ENCODE data around the gene DMP1.
"Not testable (repeated sequence)": the region's sequence is repeated elsewhere in the genome, so short reads cannot be mapped to it uniquely, and the experiment has no call there.

Gene DMP1

DNA sequence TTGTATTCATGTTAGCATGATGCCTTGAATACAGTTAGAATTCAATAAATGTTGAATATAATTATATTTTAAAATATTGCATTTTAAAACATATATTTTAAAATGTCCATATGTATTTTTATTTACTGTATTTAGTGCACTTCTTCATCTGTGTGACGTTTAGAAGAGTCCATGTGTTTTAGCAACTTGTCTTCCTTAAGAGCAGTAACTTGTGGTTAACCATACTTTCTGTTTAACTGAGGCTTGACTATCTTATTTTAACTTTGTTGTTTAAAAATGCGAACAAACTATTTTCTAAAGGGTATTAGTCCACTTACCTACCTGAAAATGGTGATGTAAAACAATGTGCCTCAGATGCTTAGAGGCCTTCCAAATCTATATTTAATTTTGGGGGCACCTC lies 858 bp downstream of the DMP1 start:
- Histone ChIP-seq H3K27ac (ENCODE audit: low read depth, low read length) (no peak overlapping the region), H3K36me3 (ENCODE audit: control insufficient read depth, insufficient read depth, low read length) (no peaks in the 10 kb centered on the region), H3K4me1 (ENCODE audit: control insufficient read depth, insufficient read depth, low read length) (no peaks in the 10 kb centered on the region), H3K27me3 (ENCODE audit: control insufficient read depth, insufficient read depth, low read length) (no peaks in the 10 kb centered on the region), H3K4me3 (ENCODE audit: low read length) (no peak overlapping the region), H3K9ac (ENCODE audit: low read length) (no peak overlapping the region)

GRCh38 chr4:87651941-87652340 lies 1.9 kb downstream of the DMP1 start:
- H3K36me3 ChIP-seq (ENCODE audit: control insufficient read depth, insufficient read depth, low read length), result no peaks in the 10 kb centered on the region
- H3K4me3 ChIP-seq (ENCODE audit: low read length), result no peak overlapping the region
- no peak overlapping the region for H3K27ac ChIP-seq (ENCODE audit: low read depth, low read length)
- H3K4me1 ChIP-seq (ENCODE audit: control insufficient read depth, insufficient read depth, low read length), result no peaks in the 10 kb centered on the region
- H3K27me3 ChIP-seq (ENCODE audit: control insufficient read depth, insufficient read depth, low read length), result no peaks in the 10 kb centered on the region
- no peak overlapping the region for H3K9ac ChIP-seq (ENCODE audit: low read length)

- no peaks in the 10 kb centered on the region for H3K36me3 ChIP-seq (ENCODE audit: control insufficient read depth, insufficient read depth, low read length)
- H3K4me1 ChIP-seq (ENCODE audit: control insufficient read depth, insufficient read depth, low read length), result no peaks in the 10 kb centered on the region
These were observed 4.5 kb downstream of the DMP1 start for GRCh38 chr4:87654487-87655044.

GRCh38 chr4:87657525-87657924 lies 7.4 kb downstream of the DMP1 start:
- Histone ChIP-seq H3K27ac (ENCODE audit: low read depth, low read length) (no peak overlapping the region), H3K36me3 (ENCODE audit: control insufficient read depth, insufficient read depth, low read length) (no peaks in the 10 kb centered on the region), H3K4me3 (ENCODE audit: low read length) (no peak overlapping the region), H3K4me1 (ENCODE audit: control insufficient read depth, insufficient read depth, low read length) (no peaks in the 10 kb centered on the region), H3K27me3 (ENCODE audit: control insufficient read depth, insufficient read depth, low read length) (no peaks in the 10 kb centered on the region), H3K9ac (ENCODE audit: low read length) (no peak overlapping the region)

More at GRCh38 chr4:87654487-87655044, 4.5 kb downstream of the DMP1 start:
- Histone ChIP-seq H3K27me3 (ENCODE audit: control insufficient read depth, insufficient read depth, low read length) (no peaks in the 10 kb centered on the region), H3K27ac (ENCODE audit: low read depth, low read length) (no peak overlapping the region), H3K9ac (ENCODE audit: low read length) (no peak overlapping the region), H3K4me3 (ENCODE audit: low read length) (no peak overlapping the region)

DNA sequence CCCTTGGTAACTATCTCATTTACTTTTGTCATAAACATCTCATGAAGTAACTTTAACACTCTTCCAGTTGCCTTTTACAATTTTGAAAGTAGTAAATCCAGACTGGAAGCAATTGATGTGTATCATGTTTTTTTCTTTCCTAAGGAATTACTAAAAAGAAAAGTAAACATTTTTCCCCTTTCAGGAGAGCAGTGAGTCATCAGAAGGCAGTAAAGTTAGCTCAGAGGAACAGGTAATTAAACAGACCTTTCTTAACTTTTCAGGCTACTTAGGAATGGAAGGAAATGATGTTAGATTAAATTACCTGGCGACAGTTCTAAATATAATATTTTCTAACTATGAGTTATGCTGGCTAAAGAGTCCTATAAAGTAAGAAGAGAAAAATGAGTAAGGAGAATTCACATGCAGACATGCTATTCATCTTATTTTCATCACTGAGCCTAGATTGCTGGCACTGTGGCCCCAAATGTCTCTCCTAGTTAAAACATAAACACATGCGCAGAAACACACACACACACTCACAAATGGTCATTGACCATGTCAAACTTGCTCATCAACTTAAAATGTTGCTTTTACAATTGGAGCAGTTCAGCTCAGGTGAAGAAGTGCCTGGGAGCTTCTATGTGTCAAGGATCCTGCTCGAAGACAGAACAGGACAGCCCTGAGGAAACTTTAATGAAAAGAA lies 9.3 kb downstream of the DMP1 start:
- H3K4me1 ChIP-seq (ENCODE audit: control insufficient read depth, insufficient read depth, low read length), result no peaks in the 10 kb centered on the region
- H3K9ac ChIP-seq (ENCODE audit: low read length), result no peak overlapping the region
- H3K36me3 ChIP-seq (ENCODE audit: control insufficient read depth, insufficient read depth, low read length), result no peaks in the 10 kb centered on the region
- H3K4me3 ChIP-seq (ENCODE audit: low read length), result no peak overlapping the region
- H3K27me3 ChIP-seq (ENCODE audit: control insufficient read depth, insufficient read depth, low read length), result no peaks in the 10 kb centered on the region
- H3K27ac ChIP-seq (ENCODE audit: low read depth, low read length), result no peak overlapping the region

DNA sequence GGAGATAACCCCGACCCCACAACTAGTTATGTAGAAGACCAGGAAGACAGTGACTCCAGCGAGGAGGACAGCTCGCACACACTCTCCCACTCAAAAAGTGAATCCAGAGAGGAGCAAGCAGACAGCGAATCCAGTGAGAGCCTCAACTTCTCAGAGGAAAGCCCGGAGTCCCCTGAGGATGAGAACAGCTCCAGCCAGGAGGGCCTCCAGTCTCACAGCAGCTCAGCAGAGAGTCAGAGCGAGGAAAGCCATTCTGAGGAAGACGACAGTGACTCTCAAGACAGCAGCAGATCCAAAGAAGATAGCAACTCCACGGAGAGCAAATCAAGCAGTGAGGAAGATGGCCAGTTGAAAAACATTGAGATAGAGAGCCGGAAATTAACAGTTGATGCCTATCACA lies 12.8 kb downstream of the DMP1 start:
- Histone ChIP-seq H3K27me3 (ENCODE audit: control insufficient read depth, insufficient read depth, low read length) (no peaks in the 10 kb centered on the region), H3K4me3 (ENCODE audit: low read length) (no peak overlapping the region), H3K4me1 (ENCODE audit: control insufficient read depth, insufficient read depth, low read length) (no peaks in the 10 kb centered on the region), H3K36me3 (ENCODE audit: control insufficient read depth, insufficient read depth, low read length) (no peaks in the 10 kb centered on the region), H3K27ac (ENCODE audit: low read depth, low read length) (no peak overlapping the region), H3K9ac (ENCODE audit: low read length) (no peak overlapping the region)

GRCh38 chr4:87669373-87669772 lies 19.3 kb downstream of the DMP1 start:
- H3K4me1 ChIP-seq (ENCODE audit: control insufficient read depth, insufficient read depth, low read length), result no peaks in the 10 kb centered on the region
- no peak overlapping the region for H3K27ac ChIP-seq (ENCODE audit: low read depth, low read length)
- no peaks in the 10 kb centered on the region for H3K27me3 ChIP-seq (ENCODE audit: control insufficient read depth, insufficient read depth, low read length)

DNA sequence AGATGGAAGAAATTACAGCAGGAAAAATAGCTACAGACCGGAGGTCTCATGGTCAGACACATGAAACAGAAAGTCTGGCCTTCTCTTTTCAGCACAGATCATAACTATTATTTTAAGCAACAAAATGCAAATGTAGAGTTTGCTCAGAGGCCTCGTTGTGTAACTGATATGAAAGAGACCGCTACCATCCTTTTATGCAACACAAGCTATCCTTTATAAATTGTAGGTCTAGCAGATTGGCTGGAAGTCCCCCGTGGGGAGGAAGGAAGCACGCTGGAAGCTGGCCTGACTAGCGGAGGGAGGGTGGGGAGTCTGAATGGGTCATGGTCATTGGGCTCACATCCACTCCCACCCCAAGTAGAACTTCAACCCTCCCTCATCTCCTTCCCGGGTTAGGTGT lies 27.7 kb downstream of the DMP1 start:
- Histone ChIP-seq H3K9ac (ENCODE audit: low read length) (no peak overlapping the region), H3K36me3 (ENCODE audit: control insufficient read depth, insufficient read depth, low read length) (no peaks in the 10 kb centered on the region), H3K4me3 (ENCODE audit: low read length) (no peak overlapping the region), H3K4me1 (ENCODE audit: control insufficient read depth, insufficient read depth, low read length) (no peaks in the 10 kb centered on the region), H3K27me3 (ENCODE audit: control insufficient read depth, insufficient read depth, low read length) (no peaks in the 10 kb centered on the region), H3K27ac (ENCODE audit: low read depth, low read length) (no peak overlapping the region)

More at GRCh38 chr4:87669373-87669772, 19.3 kb downstream of the DMP1 start:
- H3K9ac ChIP-seq (ENCODE audit: low read length), result no peak overlapping the region
- H3K4me3 ChIP-seq (ENCODE audit: low read length), result no peak overlapping the region
- no peaks in the 10 kb centered on the region for H3K36me3 ChIP-seq (ENCODE audit: control insufficient read depth, insufficient read depth, low read length)

GRCh38 chr4:87679449-87680169 lies 29.5 kb downstream of the DMP1 start:
- Histone ChIP-seq H3K4me3 (ENCODE audit: low read length) (no peak overlapping the region), H3K27ac (ENCODE audit: low read depth, low read length) (no peak overlapping the region), H3K4me1 (ENCODE audit: control insufficient read depth, insufficient read depth, low read length) (no peaks in the 10 kb centered on the region)

GRCh38 chr4:87680271-87680670 lies 30.2 kb downstream of the DMP1 start:
- Histone ChIP-seq H3K9ac (ENCODE audit: low read length) (no peak overlapping the region), H3K27me3 (ENCODE audit: control insufficient read depth, insufficient read depth, low read length) (no peaks in the 10 kb centered on the region), H3K36me3 (ENCODE audit: control insufficient read depth, insufficient read depth, low read length) (no peaks in the 10 kb centered on the region), H3K27ac (ENCODE audit: low read depth, low read length) (no peak overlapping the region), H3K4me3 (ENCODE audit: low read length) (no peak overlapping the region), H3K4me1 (ENCODE audit: control insufficient read depth, insufficient read depth, low read length) (no peaks in the 10 kb centered on the region)

More at GRCh38 chr4:87679449-87680169, 29.5 kb downstream of the DMP1 start:
- no peaks in the 10 kb centered on the region for H3K27me3 ChIP-seq (ENCODE audit: control insufficient read depth, insufficient read depth, low read length)
- no peak overlapping the region for H3K9ac ChIP-seq (ENCODE audit: low read length)
- no peaks in the 10 kb centered on the region for H3K36me3 ChIP-seq (ENCODE audit: control insufficient read depth, insufficient read depth, low read length)

GRCh38 chr4:87688316-87688715 lies 38.2 kb downstream of the DMP1 start:
- Histone ChIP-seq H3K9ac (ENCODE audit: low read length) (no peak overlapping the region), H3K4me1 (ENCODE audit: control insufficient read depth, insufficient read depth, low read length) (no peaks in the 10 kb centered on the region), H3K27ac (ENCODE audit: low read depth, low read length) (no peak overlapping the region), H3K4me3 (ENCODE audit: low read length) (no peak overlapping the region), H3K27me3 (ENCODE audit: control insufficient read depth, insufficient read depth, low read length) (no peaks in the 10 kb centered on the region), H3K36me3 (ENCODE audit: control insufficient read depth, insufficient read depth, low read length) (no peaks in the 10 kb centered on the region)

DNA sequence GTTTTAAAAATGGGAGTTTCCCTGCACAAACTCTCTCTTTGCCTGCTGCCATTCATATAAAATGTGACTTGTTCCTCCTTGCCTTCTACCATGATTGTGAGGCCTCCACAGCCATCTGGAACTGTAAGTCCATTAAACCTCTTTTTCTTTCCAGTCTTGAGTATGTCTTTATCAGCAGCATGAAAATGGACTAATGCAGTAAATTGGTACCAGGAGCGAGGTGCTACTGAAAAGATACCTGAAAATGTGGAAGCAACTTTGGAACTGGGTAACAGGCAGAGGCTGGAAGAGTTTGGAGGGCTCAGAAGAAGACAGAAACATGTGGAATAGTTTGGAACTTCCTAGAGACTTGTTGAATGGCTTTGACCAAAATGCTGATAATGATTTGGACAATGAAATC lies 40.9 kb downstream of the DMP1 start:
- not testable (repeated sequence) for H3K27ac ChIP-seq (ENCODE audit: low read depth, low read length); H3K4me1 ChIP-seq (ENCODE audit: control insufficient read depth, insufficient read depth, low read length); H3K4me3 ChIP-seq (ENCODE audit: low read length); H3K36me3 ChIP-seq (ENCODE audit: control insufficient read depth, insufficient read depth, low read length); H3K27me3 ChIP-seq (ENCODE audit: control insufficient read depth, insufficient read depth, low read length); H3K9ac ChIP-seq (ENCODE audit: low read length)

- H3K4me3 ChIP-seq (ENCODE audit: low read length); H3K27me3 ChIP-seq (ENCODE audit: control insufficient read depth, insufficient read depth, low read length); H3K27ac ChIP-seq (ENCODE audit: low read depth, low read length); H3K9ac ChIP-seq (ENCODE audit: low read length); H3K4me1 ChIP-seq (ENCODE audit: control insufficient read depth, insufficient read depth, low read length); H3K36me3 ChIP-seq (ENCODE audit: control insufficient read depth, insufficient read depth, low read length): not testable (repeated sequence)
These were observed 42.0 kb downstream of the DMP1 start for GRCh38 chr4:87692060-87692459.

All from rectal smooth muscle tissue (tissue), 1 donor.